NCI-H69 (cell line): ENCODE results near the gene ASIC2.
"Not testable (repeated sequence)": the region's sequence is repeated elsewhere in the genome, so short reads cannot be mapped to it uniquely, and the experiment has no call there.

Experiments
- DNase-seq: peaks from one replicate; lab custom pipeline; 2025; lab: John Stamatoyannopoulos, UW

ASIC2 gene

DNA sequence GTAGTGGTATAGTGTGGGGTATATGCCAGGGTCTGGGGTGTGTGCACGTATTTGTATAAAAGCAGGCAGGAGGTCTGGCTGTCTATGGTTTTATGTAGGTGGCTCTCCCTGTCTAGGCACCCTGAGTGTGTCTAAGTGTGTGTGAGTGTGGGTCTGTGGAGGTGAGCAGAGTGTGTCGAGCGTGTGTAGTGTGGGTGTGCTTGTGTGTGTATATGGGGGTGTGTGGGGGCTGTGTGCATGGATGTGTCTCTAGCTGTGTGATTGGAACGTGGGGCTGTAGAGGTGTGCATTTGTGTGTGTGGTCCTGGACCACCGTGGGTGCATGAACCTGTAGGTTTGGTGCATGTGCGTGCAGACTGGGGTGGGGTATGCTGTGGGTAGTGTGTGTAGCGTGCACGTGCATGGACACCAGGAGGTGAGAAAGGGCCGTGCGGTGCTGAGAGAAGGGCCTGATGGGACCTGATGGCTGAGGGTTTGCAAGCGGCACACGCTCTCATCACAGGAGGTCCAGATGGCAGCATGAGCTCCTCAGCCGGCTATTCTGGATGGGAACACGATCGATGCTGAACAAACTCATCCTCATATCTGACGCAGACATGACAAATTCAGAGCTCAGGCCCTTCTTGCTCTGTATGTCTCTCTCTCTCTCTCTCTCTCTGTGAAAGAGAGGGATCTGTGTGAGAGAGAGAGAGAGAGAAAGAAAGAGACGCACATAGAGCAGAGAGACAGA is 273.8 kb downstream of the ASIC2 start:
- no peak for DNase-seq

DNA sequence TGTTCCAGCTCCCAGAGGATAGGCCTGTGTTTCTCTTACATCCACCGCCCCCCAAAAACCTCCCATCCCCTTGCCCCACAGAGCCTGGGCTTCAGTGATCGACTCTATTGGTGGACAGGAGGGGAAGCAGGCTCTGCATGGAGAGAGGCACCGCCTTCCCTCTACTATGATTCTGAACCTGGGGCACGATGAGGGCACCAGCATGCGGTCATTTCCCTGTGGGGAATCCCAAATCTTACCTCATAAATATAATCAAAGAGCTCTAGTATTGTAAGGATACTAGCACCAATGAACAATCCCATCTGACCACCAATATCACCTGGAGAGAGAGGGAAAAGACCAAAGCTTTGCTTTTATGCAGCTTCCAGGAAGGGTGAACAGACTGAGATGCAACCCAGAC is 275.7 kb downstream of the ASIC2 start:
- no peak for DNase-seq

GRCh38 chr17:33016920-33017319 is 276.2 kb downstream of the ASIC2 start:
- no peak for DNase-seq

GRCh38 chr17:33015716-33016346 is 277.3 kb downstream of the ASIC2 start:
- no peak for DNase-seq

DNA sequence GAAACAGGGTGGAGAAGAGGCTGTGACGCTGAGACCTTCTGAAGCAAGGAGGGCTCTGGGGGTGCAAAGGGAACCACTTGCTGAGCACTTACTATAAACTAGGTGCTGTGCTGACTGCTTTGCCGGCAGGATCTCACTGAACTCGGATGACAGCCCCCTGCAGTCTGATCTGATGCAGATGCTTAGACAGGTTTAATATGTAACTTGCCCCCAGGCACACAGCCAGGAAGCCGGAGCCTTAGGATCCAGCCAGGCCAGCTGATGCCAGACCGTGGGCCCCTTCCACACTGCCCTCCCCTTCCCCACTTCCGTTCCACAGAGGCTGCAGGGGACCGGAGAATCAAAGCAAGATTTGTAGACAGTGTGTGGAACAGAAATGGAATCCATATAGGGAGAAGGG is 278.3 kb downstream of the ASIC2 start:
- peak; percentile 4 for DNase-seq

DNA sequence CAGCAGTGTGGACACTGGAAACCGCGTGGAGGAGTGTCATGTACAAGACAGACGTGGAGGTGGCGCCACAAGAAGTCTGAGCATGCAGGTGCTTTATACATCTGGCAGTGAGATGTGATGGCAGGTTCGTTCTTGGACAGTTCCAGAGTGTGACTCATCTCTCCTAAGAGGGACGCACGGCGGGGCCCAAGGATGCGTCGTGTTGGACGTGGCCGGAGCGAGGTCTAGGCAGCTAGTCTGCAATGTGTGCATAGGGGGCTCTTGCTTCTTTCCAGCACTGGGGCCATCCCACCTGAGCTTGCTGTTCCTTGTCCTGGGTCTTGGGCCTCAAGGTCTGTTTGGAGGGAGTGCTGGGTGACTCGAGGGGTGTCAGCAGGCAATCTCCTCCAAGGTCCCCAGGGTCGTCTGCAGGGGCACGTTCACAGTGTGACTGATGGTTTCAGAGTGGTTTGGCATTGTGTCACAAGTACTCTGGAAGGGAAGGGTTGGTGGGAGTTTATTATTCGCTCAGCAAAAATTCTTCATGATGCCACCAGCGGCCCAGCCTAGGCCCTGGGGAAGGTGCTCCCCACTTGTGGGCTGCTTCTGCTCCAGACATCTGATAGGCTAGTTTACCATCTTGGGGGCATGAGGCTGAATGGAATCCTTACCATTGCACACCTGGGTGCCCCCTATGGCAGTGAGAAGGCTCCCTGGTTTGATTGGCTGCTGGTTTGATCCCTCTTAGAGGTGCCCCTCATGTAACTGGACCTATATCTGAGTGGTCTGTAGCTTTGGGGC is 279.3 kb downstream of the ASIC2 start:
- no peak for DNase-seq

GRCh38 chr17:33012522-33013033 is 280.5 kb downstream of the ASIC2 start:
- no peak for DNase-seq

GRCh38 chr17:33009636-33010035 is 283.5 kb downstream of the ASIC2 start:
- no peak for DNase-seq

DNA sequence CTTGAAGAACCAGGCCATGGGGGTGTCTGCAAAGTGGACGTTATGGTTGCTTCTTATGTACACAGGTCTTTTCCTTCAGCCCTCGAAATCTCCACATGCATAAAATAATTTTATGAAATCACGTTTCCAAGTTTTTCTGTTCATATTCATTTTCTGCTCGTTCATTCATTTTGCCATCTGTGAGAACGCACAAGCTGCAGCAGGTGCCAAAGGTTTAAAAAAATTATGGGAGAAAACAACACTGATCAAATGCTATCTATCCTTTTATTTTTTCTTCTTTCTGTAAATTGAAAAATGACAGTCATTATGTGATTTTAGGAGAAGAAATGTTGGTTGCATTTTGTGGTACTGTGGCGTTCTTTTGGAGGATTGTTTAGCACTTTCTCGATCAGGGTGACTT is 285.9 kb downstream of the ASIC2 start:
- no peak for DNase-seq

GRCh38 chr17:33002246-33002645 is 290.8 kb downstream of the ASIC2 start:
- no peak for DNase-seq

- no peak for DNase-seq
Measured at GRCh38 chr17:32998887-32999228, 294.2 kb downstream of the ASIC2 start.

DNA sequence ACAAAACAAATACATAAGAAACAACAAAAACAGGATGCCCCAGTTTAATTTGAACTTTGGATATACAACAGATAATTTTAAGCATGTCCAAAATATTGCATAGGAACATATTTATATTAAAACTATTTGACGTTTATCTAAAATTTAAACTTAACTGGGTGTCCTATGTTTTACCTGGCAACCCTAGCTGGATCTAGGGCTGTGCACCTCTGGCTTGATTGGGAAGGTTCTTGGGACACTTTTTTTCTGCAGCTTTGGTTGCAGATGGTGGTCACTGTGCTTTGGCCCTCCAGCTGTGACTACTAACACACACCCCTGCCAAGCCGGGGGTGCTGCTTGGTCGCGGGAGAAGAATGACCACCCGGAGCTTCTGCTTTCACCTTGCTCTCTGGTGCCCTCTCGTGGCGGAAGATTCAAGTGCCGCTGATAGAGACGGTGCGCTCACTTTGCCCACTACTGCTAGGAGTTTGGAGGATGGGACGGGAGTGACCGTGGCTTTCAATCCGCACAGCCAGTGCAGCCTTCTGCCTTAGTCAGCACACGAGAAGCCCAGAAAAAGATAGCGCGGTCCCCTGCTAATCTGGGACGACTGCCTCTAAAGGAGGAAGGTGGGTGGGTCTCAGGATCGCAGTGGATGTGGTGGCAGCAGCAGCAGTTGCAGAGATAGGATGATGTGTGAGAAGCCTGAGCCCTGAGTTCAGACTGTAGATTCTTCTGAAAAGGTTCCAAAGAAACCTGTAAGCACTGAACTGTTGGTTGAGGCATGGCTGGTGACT is 294.8 kb downstream of the ASIC2 start:
- peak; percentile 57 for DNase-seq

GRCh38 chr17:32995416-32996045 is 297.6 kb downstream of the ASIC2 start:
- DNase-seq = no peak

GRCh38 chr17:32993977-32994376 is 299.1 kb downstream of the ASIC2 start:
- no peak for DNase-seq

GRCh38 chr17:32992321-32993033 is 300.6 kb downstream of the ASIC2 start:
- DNase-seq = no peak

GRCh38 chr17:32988481-32989101 is 304.5 kb downstream of the ASIC2 start:
- DNase-seq = no peak

- not testable (repeated sequence) for DNase-seq
Measured at GRCh38 chr17:32987868-32988267, 305.2 kb downstream of the ASIC2 start.

DNA sequence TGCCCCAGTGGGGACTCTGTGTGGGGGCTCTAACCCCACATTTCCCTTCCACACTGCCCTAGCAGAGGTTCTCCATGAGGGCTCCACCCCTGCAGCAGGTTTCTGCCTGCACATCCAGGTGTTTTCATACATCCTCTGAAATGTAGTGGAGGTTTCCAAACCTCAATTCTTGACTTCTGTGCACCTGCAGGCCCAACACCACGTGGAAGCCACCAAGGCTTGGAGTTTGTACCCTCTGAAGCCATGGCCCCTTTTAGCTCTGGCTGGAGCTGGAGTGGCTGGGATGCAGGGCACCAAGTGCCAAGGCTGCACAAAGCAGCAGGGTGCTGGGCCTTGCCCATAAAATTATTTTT is 305.7 kb downstream of the ASIC2 start:
- not testable (repeated sequence) for DNase-seq

DNA sequence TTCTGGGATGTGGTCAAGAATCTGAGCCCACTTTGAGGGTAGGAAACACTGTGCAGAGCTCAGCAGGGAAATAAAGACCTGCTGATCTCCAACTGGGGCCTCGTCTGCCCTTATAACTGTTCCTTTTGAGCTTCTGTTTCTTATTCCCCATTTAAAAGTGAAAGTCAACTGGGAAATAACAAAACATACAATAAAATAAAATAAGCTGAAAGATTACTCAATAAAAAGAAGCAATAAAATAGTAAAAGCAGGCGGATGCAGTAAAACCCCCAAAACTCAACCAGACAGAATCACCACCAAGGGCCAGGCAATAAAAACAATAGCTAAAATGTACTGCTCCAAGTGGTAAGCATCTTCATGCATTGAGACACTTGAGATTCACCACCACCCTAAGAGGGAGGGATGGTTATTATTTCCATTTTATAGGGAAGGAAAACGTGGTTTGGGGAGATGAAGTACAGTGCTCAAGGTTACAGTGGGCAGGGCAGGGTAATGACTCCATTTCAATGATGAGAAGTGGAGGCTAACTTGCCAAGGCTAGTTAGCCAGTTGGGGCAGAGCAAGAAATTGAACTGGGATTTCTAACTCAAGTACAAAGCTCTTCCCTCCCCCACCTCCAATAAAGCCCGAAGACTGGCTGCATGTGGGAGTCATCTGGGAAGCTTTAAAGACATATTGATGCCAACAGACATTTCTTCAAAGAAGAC is 307.9 kb downstream of the ASIC2 start:
- DNase-seq = no peak

GRCh38 chr17:32981611-32982010 is 311.5 kb downstream of the ASIC2 start:
- not testable (repeated sequence) for DNase-seq
